ENCODE results near the gene DLG1.

The DLG1 gene

GRCh38 chr3:197298341-197298944, at the start of gene DLG1:
DLG1 (minus strand) TSS chr3:197298612; CDS start chr3:197297204, 1,408 bp downstream.
- peak; percentile 97 for DNase-seq

- DNase-seq, result no peak
These were observed 49.6 kb upstream of the DLG1 start for GRCh38 chr3:197348014-197348413.

DNA sequence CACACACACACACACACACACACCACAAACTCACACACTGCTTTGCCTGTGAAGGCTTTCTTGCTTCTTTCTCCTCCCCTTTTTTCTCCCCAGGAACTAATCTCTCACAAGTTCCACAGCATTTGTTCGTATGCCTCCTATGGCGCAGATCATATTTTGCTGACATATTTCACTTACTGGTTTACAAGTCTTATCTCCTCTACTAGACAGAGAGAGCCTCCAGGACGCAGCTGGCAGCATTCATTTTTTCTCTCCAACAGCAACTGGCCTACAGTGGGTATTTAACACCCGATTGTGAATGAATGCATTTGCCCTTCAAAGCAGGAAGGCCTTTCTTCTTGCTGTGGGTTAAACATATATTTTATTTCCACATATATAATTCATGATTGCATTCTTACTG, 47.0 kb upstream of the DLG1 start:
- DNase-seq, result no peak

- DNase-seq, result no peak
These were observed 46.3 kb upstream of the DLG1 start for GRCh38 chr3:197344582-197345318.

DNA sequence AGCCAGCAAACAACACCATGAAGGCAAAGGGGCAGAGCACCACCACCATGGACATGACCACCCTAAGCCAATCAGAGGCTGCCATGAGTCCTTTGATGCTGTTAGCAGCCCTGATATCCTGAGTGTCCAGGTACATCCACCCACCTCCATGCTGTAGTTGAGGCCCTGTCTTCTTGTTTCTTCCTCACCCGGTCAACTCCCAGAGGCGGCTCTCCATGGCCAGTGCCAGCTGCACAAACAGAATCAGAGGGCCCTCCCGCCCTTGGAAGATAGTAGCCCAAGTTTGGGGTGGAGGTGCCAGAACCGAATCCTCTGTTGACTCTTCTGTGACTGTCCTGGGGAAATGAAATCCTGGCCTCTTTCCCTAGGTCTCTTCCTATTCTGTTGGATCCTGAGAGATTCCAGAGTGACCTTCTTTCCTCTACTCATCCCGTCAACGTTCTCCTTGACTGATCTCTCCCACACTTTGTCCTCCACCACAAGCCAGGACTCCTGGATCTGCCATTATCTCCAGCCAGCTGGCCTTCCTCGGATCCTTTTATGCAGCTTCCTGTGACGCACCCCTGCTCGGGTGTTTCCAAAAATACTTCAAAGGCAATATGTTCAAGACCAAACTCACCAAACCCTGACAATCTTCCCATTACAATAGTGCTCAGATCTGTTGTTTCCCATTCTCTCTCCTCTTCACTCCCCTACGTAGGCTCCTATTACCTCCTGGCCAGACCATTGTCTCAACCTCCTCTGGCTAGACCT, 45.4 kb upstream of the DLG1 start:
- no peak for DNase-seq

DNA sequence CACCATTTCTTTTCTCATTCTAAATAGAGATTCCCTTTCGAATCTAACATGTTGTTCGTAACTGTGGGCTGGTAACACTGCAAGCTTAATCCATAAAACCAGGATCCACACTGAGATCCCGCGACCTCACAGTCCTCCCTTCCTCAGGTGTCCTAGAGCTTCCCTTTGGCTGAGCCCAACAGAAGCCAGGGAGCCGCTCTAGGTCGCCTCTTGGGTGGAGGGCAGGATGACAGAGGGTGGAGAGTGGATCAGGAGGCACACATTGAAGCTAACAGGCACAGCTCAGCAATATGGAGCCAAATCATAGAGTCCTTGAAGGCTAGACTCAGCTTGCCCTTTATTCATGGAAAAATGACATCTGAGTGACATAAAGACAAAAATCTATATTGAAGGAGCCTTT, 44.7 kb upstream of the DLG1 start:
- DNase-seq, result no peak

- no peak for DNase-seq
These were observed 42.1 kb upstream of the DLG1 start for GRCh38 chr3:197340521-197340871.

DNA sequence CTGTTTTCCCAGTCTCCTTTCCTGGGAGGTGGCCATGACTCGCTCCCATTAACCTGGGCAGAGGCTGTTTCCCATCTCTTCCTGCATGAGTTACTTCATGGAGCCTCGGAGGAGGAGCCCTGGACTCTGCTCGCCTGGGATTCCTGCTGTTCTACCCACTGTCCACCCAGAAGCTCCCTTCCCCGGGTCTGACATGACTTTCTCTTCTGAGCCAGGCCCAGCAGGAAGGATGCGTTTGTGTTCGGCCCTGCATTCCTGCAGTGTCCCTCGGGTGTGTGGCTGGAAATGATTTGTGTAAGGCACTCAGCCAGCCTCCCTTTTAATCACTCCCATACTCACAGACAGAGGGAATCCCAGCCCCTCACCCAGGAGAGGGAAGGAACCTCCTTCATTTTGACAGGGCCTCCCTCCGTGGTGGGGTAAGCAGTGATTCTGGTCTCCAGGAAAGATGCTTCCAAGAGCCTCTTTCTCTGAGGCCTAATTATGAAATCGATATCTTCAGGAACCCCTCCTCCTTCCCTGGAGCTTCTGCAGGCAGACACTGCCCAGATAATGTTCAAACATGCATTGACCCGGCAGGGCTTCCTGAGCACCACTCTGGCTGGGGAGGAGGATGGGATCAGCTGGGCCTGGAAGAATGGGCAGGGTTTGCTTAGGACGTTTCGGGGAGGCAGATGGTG, 41.6 kb upstream of the DLG1 start:
- DNase-seq, result peak; percentile 86

DNA sequence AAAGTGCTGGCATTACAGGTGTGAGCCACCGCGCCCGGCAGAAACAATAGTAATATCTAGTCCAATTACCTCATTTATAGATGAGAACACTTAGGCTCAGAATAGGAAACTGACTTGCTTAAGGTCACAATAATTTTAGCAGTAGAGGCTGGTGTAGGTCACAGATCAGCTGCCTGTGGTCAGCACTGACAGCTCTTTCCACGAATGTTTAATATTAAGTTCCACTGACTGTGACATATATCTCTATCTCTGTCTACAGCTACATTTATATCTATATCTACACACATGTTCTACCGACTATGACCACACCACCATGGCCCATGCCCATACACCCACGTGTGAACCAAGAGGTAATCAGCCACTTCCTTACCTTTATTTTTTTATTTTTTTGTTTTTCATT, 40.2 kb upstream of the DLG1 start:
- DNase-seq, result no peak

DNA sequence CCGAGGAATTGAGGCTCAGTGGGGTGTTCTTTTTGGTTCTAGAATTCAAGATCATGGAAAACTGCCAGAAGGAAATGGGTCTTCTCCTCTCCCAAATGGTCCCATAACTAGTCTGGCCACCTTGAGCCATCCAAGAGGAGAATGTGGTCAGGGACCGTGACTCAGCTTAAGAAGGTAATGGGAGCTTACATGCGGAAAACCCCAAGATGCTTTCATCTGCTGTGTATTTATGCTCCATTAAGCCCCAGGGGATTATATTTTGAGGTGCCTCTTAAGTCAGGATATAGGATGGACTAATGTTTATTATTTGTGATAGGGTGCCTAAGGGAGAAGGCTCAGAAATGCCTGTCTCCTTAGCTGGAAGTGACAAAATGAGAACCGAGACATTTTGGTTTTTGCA, 39.2 kb upstream of the DLG1 start:
- DNase-seq, result no peak

DNA sequence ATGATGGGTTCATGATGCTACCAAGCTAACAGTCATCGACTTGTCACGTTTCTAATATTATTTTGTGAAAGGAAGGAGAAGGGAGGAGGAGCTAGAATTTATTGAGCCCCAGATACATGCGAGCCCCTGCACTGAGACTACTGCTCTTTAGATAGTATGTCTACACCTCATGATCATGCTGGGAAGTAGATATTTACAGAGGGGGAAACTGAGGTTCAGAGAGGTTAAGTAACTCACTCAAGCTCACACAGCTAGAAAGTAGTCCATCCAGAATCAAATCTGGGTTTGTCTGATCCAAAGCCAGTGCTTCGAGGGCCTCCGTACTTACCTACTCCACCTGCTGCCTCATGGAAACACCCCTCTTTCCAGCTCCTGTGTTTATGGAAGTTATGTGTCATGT, 38.8 kb upstream of the DLG1 start:
- no peak for DNase-seq

GRCh38 chr3:197336348-197336747, 37.9 kb upstream of the DLG1 start:
- DNase-seq, result no peak

DNA sequence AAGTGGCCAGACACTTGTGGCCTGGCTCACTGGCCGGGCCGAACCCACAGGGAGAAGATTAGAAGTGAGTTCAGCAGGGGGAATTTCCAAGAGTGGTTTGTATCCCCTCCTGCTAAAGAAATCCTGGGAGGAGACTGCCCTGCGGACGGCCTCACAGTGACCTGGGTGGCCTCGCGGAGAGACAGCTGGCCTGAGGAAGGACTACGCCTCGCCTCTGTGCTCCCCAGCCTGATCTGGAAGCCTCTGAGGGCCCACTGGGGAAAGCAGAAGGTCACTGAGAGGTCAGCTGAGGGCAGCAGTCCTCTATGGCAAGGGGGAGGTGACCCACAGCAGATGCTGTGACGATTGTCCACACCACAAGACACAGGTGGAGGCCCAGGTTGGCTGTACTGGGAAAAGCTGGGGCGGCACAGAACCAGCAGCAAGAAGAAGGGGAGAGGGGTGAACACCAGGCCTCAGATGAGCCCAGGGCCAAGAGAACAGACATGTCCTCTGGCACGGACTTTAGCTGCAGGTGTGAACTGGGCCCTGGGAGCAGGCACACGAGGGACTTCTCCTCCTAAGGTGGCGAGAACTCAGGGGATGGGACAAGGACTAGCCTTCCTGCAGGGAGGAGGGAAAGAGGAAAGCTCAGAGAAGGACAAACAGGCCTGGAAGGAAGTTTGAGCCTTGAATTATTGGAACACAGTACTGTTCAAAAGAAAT, 37.2 kb upstream of the DLG1 start:
- DNase-seq, result no peak

DNA sequence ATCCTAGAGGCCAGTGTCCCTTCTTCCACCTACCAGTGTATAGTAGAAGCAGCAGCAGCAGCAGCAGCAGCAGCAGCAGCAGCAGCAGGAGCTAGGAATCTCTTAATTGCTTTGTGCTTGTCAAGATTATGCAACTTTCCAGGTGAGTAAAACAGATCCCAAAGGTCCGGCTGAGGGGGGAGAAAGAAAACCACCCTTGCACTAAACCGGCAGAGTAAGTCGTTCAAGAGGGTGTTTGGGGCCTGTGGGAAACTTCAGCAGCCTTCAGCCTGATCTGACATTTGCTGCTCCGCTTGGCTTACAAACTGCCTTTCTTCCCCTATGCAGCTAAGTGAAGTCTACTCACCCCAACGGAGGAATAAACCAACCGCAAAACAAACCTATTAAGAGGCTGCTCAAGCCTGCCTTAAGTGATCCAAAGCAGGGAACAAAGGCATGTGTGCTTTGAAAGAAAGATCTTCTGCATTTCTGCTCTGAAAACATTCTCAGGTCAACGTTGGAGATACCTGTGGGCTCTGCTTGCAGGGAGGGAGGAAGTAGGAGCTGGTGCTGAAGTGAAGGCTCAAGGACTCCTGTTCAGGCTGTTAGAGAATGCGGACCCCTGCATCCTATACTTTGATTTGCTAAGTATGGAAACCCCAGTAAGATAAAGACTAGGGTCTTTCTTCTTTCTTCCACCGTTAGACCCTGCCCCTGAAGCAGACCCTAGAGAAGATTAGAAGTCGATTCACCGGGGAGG, 35.7 kb upstream of the DLG1 start:
- peak; percentile 81 for DNase-seq

DNA sequence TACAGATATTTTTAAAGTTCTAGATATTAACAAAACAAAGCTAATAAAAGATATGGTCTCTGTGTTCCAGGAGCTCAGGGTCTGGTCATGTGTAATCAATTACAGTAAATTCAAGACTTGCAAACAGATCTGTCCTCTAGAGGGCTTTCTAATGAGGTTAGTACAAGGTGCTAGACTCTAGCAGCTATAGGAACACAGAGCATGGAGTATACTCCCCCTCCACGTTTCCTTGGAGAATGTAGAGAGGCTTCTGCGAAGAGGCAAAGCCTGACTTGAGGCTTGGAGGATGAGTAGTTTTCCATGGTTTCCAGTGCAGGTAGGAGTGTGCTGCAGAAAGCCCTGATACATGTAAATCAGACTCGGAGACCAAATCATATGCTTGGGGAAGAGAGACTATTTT, 32.7 kb upstream of the DLG1 start:
- no peak for DNase-seq

- DNase-seq, result no peak
These were observed 31.0 kb upstream of the DLG1 start for GRCh38 chr3:197329382-197329781.

- no peak for DNase-seq
These were observed 29.8 kb upstream of the DLG1 start for GRCh38 chr3:197328198-197328597.

GRCh38 chr3:197327701-197328100, 29.3 kb upstream of the DLG1 start:
- DNase-seq, result no peak

- no peak for DNase-seq
These were observed 27.4 kb upstream of the DLG1 start for GRCh38 chr3:197325773-197326172.

- DNase-seq, result no peak
These were observed 23.7 kb upstream of the DLG1 start for GRCh38 chr3:197322149-197322548.

DNA sequence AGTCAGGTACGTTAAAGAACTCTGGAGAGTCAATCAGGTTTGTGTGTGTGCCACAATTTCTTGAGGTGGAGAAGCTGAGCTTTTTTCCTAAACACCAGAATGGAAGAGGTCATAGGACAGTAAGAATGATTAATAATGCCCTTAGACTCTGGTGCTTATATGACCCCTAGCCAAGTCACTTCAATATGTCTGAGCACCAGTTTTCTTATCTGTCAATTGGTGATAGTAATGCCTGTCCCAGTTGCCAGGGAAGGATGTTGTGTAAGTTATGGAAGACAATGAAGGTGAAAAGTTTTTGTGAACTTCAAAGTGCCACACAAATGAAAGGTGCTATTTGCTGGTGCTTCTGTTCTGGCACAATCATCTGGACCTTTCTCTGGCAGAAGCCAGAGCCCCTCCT, 22.2 kb upstream of the DLG1 start:
- no peak for DNase-seq

- DNase-seq, result peak; percentile 81
These were observed 19.0 kb upstream of the DLG1 start for GRCh38 chr3:197317250-197317963.
